ENCODE results near the gene KCNJ11.

The KCNJ11 gene

DNA sequence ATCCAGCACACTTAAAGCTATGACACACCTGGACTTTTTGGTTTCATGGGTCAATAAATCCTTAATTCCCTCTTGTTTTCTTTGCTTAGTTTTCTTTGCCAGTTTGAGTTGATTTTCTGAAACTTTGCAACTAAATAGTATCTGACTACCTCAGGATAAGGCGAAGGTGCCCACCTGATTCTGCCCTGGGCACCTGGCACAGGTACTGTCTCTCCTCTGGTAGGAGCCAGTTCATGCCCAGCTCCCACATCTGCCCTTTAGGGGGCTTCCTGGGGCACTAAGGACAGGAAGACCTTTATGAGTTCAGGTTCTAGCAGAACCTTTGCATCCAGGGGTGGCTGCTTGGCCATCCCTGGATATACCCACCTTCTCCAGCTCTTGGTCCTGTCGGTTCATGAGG, 19.6 kb upstream of the KCNJ11 start:
- DNase-seq, result no peak

DNA sequence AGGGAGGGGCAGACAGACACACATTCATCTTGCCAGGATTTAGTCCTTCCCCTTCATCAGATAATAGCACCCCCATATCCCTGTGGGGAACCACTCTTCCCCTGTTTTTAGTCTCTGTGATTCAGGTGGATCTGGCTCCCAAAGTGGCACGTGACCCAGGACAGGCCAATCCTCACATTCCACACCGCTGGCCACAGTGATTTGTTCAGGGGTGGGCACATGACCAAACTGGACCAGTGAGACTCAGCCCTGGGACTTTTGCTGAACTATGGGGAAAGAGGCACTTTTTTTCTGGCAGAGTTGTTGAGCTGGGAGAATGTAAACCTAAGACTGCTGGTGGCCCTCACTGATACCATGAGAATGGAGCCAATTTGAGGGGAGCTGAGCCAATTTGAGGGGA, 19.1 kb upstream of the KCNJ11 start:
- DNase-seq, result no peak

DNA sequence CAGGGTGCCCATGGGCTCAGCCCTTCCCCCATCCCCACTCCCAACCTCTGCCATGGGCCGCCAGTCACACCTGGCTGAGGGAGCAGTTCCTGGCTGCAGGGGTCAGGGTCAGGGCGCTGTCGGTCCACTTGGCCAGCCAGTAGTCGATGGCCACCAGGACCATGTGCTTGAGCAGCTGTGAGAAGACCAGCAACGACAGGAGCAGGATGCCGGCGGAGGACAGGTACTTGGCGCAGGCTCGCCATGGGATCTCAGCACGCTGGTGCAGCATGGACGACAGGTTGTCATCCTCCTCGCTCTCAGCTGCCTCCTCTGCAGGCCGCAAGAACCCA, 18.3 kb upstream of the KCNJ11 start:
- no peak for DNase-seq

DNA sequence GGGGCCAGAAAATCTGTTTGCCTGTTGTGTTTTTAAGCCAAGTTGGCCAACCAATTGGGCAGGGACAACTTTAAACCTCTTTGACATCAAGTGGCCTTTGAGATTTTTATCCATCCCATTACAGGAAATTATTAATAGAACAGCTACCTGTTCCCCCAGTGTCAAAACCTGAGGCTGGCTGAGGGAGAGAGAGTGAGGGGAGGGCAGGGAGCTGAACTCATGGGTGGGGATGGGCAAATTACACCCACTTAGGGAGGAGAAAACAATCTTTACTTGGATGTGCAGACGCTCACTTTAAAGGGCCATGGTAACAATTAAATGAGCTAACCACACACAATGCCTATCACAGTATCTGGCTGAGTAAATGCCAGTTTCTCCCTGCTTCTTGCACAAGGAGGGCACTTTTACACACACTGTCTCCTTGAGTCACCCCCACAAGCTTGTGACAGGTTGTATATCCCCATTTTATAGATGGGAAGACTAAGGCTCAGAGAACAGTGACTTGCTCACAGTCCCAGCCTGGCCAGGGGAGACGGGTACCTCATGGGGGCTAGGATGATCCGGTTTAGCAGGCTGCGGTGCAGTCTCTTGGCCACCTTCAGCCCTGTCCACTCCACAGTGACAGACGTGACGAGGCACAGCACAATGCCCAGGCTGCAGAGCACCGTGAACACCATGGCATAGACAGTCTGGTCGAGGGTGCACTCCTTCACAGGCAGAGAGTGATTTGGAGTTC, 17.8 kb upstream of the KCNJ11 start:
- DNase-seq, result no peak

DNA sequence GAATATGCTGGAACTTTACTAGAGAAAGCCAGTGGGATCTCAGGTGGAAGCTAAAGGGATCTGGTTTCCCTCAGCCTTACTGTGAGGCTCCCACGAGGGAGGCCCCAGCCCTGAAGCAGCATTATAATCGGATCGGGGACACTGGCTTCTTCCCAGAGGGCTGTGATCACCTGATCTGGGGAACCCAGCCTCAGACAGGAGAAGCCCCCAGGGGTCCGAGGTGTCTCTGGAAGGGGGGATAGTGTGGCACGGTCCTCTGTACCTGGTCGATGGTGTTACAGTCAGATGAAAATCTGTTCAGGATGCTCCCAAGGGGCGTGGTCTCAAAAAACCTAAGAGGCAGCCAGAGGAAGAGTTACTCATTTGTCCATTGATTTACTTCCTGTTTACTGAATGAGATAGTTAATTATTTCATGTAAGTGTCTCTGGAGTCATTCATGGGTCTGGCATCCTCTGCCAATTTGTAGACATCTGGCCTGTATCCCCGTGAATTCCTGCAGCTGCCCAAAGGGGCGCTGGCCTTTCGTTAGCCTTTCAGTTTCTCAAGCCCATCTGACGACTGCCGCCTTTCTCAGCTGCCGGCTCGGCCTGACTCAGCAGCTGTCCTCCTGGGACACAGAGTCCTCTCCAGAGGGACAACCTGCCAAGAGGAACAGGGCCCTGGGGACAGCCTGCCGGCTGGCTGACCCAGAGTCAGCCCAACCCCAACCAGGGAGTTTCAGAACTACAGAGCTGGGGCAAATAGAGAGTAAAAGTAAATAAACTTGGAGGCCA, 17.0 kb upstream of the KCNJ11 start:
- no peak for DNase-seq

DNA sequence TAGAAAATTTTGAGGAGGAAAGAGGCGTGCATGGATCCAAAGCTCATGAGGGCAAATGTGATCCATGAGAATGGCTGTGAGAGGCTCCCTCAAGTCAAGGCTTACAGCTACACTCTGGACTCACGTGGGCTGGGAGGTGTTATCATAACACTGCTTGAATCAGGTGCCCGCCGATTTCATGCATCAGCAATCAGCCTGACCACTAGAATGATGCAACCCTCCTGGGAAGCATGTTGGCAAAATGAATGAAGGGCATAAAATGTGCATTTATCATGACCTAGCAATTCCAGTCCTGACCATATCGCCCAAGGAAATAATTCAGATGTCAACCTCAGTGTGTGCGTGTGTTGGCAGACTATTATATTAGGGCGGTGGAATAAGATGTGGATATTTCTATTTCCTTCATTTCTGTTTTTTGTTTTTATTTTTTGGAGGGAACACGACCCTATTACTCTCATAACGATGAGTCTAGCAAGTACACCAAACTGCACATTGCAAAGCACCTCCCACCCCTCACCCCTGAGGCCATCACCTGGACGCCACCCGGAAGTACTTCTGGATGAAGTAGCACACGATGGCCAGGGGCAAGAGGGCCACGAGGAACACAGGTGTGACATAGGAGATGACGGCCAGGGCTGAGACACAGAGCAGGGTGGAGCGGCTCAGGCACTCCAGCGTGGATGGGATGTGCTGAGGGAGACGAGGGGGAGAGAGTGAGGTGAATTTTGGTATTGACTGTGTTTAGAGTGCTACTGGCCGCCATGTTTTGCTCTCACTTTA, 15.7 kb upstream of the KCNJ11 start:
- no peak for DNase-seq

DNA sequence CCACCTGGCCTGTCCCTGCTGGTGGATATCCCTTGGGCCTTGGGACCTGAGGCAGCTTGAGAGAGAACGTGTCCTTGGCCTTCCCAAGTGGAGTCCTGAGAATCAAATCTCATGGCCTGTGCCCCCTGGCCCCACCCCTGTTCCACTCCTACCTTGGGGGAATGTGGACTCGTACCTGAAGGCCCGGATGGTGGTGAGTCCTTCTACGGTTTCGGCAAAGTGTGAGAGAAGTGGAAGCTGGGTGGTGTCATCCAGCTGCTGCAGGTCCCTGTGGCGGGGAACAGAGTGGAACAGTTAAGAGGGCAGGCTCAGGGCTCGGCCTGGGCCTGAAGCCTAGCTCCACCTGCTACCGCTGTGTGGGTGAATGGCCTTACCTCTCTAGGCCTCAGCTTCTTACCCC, 14.0 kb upstream of the KCNJ11 start:
- DNase-seq, result no peak

DNA sequence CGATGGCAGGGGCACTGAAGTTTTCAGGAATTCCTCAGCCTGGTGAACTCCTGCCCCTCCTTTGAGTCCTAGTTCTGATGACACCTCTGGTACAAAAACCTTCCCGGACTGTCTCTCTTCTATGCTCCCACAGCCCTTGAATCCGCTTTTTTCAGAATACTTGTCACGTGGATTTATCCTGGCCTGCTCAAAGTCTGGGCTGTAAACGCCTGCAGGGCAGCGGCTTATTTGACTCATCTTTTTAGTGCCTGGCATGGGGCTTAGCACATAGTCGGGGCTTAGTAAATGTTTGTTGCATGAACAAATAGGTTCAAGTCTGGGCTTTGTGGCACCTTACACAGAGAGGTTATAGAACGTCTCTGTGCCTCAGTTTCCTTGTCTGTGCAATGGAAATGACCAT, 13.4 kb upstream of the KCNJ11 start:
- DNase-seq, result no peak

DNA sequence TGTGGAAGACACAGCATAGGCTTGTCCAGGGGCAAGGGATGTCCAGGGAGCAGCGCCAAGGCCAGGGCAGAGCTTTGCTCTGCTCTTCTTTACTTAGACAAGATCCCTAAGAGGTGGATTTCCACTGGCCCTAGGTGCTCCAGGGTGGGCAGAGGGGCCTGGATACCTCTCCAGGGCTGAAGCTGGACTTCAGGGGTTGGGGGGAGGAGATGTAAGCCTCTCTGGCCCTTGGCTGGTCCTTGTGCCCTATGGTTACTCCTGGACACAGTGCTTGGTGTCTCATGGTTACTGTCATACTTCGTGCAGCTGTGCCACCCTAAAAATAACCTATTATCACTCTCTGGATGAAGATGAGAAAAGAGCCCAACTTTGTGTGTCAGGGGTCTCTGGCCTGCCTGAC, 12.9 kb upstream of the KCNJ11 start:
- DNase-seq, result no peak

DNA sequence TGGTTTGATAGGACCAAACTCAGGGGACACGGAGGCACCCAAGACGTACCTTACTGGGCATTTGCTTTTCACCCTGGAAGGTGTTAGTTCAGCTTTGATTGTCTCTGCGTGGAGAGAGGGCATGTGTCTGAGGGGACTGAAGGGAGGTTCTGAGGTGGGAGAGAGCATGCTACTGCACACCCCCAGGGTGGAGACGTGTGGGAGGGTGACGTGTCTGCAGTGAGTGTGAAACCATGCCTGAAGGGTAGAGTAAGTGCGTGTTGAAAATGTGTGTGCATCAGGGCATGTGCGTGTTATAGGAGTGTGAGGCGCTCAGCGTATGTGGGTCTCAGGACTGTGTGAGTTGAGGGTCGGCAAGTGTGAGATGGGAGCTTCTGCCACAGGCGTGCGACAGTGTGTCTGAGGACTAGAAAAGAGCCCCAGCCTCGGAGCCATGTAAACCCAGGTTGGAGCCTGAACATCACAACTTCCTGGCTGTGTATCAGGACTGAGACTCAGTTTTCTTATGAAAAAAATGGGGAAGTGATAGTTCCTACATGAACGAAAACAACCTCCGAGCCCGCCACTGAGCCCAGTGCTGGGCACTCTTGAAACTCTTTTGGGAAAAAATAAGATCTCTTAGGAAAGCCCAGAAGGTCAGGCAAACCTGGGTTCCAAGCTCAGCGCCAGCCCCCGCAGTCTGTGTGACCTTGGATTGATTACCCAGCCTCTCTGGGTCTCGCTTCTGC, 11.8 kb upstream of the KCNJ11 start:
- no peak for DNase-seq

DNA sequence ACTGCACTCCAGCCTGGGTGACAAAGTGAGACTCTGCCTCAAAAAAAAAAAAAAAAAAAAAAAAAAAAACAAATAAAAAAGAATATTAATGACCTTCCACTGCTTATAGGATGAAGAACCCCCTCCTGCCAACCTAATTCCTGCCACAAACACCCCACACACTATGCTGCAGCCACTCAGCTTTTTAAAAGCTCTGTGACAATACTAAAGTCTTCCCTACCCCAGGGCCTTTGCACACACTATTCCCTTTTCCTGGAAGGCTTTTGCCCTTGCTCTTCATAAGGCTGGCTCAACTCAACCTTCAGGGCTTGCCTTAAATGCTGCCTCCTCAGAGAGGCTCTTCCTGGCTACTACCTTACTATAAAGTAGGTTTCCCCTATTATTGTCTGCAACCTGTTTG, 10.8 kb upstream of the KCNJ11 start:
- no peak for DNase-seq

DNA sequence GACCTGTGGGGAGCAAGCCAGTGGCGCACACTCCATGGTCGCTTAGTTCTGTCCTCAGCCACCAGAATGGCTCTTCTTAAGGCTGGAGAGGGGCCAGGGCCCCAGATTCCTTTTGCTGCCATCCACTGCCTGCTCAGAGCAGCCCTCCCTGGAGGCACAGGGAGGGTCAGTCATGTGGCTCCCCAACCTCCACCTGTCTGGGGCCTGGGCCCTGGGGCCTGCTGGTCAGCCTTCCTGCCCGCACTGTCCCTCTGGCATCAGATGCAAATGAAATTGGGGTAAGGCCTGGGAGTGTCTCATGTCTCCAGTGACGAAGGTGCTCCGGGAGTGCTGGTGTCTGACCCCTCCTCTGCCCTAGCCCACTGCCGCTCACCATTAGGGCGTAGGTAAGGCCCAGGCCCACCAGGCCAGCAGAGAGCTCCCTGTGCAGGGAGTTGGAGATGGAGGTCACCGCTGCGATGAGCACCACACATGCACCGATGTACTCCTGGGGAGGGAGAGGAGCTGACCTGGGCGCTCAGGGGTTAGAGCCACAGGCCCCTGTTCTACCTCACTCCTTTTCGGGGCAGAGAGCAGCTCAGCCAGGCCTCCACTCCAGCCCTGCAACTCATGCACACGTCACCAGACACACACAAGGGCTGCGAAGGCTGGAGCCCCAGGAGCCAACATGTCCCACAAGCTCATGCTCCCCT, 9.0 kb upstream of the KCNJ11 start:
- no peak for DNase-seq

DNA sequence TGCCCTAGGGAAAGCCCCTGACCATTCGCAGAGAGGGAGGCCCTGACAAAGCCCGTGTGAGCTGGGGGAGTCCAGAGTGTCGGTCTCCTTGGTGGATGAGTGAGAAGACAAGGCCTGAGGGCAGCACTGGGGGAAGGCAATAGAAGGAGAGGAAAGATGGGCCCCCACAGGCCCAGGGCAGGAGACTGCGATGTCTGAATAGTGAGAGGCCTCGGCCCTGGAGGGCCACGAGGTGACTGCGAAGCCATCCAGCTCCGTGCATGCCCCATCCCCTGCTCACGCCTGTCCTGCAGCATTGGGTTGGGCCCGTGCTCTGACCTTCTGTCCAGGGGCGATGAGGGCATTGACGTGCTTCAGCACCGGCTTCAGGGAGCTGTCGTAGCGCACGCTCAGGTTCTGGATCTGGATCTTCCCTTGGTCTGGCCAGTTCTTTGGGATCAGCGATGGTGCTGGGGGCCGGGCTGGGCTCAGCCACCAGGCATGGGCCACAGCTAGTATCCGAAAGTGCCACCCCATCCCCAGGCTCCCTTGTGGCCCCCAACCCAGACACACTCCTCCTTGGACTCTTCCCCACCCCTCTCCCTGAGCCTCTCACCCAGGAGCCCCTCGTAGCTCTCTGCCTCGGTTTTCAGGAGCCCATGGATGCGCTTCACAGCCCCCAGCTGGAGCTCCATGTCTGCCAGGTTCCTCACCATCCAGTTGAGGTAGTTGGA, 8.3 kb upstream of the KCNJ11 start:
- DNase-seq, result no peak

DNA sequence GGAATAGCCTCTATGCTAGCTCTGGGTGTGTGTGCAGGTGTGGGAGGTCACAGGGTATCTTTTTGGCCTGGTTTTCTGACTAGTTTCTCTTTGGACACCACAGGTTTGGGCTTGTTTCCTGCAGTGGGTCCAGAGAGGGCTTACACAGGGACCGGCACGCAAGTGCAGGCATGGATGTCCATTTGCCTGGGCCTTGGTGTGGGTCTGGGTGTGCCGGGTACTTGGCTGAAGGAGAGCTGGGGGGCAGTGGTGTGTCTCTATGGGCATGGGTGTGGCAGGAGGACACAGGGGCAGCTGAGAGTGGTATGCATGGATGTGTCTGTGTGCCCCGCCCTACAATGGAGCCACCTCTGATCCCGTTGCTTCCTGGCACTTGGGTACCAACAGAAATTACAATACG, 7.5 kb upstream of the KCNJ11 start:
- DNase-seq, result no peak

DNA sequence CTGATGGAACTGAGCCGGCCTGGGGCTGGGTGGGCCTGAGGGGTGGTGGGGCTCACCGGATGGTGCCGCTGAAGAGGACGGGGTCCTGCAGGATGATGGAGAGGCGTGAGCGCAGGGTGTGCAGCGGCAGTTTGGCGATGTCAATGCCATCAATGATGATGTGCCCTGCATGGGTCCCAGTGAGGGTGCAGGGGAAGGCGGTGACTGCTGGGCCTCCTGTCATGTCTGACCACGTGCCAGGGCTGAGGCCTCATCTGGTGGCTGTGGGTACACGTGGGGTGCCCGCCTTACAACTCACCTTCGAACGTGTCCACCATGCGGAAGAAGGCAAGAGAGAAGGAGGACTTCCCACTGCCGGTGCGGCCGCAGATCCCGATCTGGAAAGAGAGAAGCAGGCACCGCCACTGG, 7.1 kb upstream of the KCNJ11 start:
- no peak for DNase-seq

DNA sequence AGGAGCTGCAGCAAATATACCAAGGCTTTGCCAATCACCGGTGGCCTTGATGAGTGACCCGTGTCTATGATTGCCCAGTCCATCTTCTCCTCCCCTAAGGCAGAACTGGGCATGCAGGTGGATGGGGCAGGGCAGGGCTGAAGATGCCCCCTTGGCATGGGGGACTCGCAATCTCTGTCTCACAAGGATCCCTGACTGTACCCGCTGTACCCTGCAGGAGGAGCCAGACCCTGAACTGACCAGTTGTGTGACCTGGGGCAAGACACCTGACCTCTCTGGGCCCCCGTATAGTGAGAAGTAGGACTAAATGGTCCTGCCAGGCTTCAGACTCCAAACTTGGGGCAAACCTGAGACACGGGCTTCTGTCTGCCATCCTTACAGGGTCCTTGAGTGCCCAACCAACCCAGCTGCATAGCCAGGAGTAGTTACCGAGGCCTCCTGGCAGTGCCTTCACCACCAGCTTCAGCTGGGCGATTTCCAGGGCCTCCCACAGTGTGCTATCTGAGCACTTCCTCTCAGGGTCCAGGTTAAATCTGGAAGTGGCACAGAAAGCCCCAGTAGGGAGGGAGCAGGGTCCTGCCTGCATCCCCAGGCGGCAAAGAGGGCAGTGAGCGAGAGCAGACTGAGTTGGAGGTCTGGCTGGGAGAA, 6.4 kb upstream of the KCNJ11 start:
- DNase-seq, result no peak

DNA sequence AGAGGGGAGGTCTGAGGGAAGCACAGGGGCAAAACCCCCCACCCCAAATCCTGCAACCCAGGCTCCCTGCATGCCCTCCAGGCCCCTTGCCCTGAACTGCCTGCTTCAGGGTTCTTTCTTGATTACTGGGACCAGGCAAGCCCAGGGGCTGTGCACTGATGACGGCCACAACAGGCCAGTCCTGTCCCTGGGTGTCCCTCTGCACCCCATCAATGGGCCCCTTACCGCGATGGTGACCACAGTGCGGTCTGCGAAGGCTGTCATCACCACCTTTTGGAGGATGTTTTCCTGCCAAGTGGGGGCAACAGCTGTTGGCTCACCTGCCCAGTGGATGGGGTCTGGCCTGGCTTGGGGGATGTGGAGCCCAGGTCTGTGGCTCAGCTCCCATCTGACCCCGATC, 5.0 kb upstream of the KCNJ11 start:
- DNase-seq, result no peak

DNA sequence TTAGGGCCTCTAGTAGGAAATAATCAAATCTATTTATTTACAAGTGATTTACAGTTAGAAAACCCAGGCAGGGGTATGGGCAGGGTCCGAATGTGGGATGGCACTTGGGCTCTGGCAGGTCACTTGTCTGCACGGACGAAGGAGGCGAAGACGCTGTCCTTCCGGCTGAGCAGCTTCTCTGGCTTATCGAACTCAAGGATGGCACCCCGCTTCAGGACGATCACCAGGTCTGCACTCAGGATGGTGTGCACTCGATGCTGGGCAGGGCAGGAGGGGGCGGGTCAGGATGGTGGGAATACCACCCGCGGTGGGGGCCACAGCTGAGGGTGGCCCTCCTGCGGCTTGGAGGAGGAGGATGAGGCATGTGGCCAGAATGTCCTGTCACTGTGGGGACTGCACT, 4.4 kb upstream of the KCNJ11 start:
- no peak for DNase-seq

DNA sequence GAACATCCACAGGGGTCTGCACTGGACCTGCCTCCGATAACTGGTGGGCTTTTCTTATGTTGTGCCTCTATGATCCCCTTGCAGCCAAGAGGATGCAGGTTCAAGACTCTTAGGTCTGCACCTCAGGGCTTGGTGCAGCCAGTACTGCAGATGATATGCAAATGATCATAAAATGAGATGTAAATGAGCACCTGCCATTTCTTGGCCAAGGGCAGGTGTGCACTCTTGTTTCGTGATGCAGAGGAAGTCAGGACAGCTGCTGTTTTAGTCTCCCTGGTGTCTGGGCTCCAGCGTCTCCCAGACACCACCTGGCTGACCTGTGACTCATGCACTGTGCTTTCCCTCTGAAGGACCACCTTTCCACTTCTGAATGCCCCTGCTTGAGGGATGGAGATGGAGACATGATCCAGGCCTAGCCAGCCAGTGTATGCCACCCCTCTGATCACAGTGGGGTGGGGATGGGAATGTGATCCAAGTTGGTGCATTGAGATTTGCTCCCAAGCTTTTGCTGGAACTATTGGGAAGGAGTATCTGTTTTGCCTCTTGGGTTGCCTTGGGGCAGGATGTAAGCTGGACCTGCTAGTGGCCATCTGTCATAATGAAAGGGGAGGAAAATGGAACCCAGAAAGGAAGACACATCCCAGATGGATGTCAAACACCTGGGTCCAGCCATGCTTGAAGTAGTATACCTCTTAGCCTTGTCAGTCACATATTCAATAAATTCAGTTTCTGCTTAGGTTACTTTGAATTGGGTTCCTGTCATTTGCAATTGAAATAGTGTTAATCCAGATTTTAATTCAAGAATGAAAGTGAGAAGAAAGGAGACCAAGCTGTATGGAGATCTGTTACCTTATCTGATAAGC, 3.3 kb upstream of the KCNJ11 start:
- no peak for DNase-seq

DNA sequence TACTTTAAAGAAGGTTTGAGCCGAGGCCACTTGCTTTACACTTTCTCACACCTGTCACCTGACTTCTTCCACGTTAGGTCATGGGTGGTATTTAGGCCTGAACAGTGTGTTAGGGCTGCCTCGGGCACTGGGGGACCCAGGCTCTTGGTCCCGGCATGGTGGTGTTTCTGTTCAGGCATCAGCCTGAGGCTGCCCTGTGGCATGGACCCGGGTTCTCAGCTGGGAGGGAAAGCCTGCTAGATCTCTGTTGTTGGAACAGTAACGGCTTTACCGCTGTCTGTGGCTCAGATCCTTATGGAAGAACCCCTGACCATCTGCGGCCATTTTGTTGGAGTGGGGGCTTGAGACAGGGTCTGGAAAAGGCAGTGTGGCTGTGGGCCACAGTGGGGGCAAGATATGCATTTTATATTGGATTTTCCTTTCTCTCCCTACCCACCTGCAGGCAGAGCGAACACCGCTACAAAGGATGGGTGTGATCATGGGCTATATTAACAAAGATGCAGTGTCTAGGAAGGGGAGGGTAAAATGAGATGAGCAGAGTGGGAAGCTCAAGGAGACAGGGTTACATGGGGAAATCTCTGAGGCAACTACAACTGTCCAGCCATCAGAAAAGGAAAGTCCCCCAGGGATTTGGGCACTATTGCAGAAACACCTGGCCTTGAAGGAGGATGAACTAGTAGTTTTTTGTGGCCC, 1.6 kb upstream of the KCNJ11 start:
- no peak for DNase-seq
